ENCODE results near the gene STK17A. TPM values are rescaled to one million over a fixed set of nuclear protein-coding genes. Genes with fewer than 3 reads are reported as not detected.

The STK17A gene
- total and polyA plus RNA-seq, 2 of the 8 experiments (the other 6 are each of a cell fraction or from before 2014, with no cell fraction given), result 2.2 to 12.2 TPM

DNA sequence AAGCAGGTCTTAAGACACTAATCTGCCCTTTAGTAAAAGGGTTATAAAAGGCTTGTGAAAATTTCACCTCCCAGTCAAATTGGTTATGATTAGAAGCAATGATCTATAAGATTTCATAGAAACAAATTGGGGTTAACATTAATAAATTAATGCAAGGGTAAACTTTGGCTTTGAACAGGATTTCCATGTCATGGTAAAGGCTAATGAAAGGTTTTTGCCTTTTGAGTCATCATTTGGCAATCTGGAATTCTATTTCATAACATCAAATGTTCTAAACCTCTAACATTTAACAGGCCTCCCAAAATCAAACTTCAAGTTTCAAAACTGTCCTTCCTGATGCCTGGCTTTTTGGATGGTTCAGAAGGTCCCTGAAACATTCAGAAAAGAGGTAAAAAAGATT, 84.0 kb downstream of the STK17A start:
- CTCF ChIA-PET (ENCODE audit: partially characterized antibody), result interaction anchor here (0.8 kb wide), 1 partner anchor 54 kb away, joined by 4 read pairs; no protein-coding TSS in a partner anchor
- Histone ChIP-seq H3K4me3 (ENCODE audit: extremely low read depth in 1 of 4, insufficient read depth in 2 of 4, low read depth in 3 of 4, low read length in 4 of 4) (no peak overlapping the region), H4K5ac (ENCODE audit: insufficient read length, low read depth, low read length) (no peak overlapping the region), H3K79me2 (ENCODE audit: control insufficient read depth in 1 of 2, insufficient read depth in 2 of 2, low read length in 2 of 2) (peaks cover 4 to 94% of the 10 kb centered on the region in 2 experiments; a peak in 3 of 4 replicates), H4K8ac (ENCODE audit: extremely low read depth, insufficient read depth, low read length) (no peak overlapping the region), H3K23me2 (ENCODE audit: low read depth, low read length) (no peaks in the 10 kb centered on the region), H3K18ac (ENCODE audit: extremely low read depth, low read length) (no peak overlapping the region), H3K36me3 (ENCODE audit: control insufficient read depth in 2 of 4, insufficient read depth in 4 of 4, low read length in 3 of 4) (peaks cover 0 to 5% (median 2%) of the 10 kb centered on the region in 4 experiments; a peak in 2 of 8 replicates), H2AFZ (ENCODE audit: low read length) (no peak overlapping the region), H3K27ac (ENCODE audit: low read depth, low read length) (no peak overlapping the region), H2BK12ac (ENCODE audit: low read depth, low read length) (no peak overlapping the region), H3K23ac (ENCODE audit: insufficient read length) (no peak overlapping the region), H3K56ac (replicated peaks; ENCODE audit: insufficient read length, low read depth, low read length) (no peak overlapping the region), H2BK15ac (ENCODE audit: low read length) (no peak overlapping the region), H2BK120ac (replicated peaks; ENCODE audit: low read depth, low read length) (no peak overlapping the region), H3K4ac (replicated peaks; ENCODE audit: insufficient read length, low read depth, low read length) (no peak overlapping the region), H3K4me1 (replicated peaks in 1 of 4; ENCODE audit: control insufficient read depth in 3 of 4, insufficient read depth in 4 of 4, low read length in 3 of 4) (no peaks in the 10 kb centered on the region; a peak in 2 of 7 replicates), H3K27me3 (replicated peaks in 1 of 4; ENCODE audit: control insufficient read depth in 3 of 4, extremely low read depth in 1 of 4, insufficient read depth in 3 of 4, low read length in 3 of 4) (no peaks in the 10 kb centered on the region), H3K14ac (ENCODE audit: insufficient read length) (no peak overlapping the region), H3K79me1 (ENCODE audit: low read depth, low read length) (peaks cover 2% of the 10 kb centered on the region; the same call in 1 of the 2 replicates), H2BK5ac (ENCODE audit: low read depth, low read length) (no peak overlapping the region), H3K9ac (replicated peaks in 1 of 4; ENCODE audit: extremely low read depth in 1 of 4, low read depth in 3 of 4, low read length in 3 of 4) (no peak overlapping the region), H2BK20ac (ENCODE audit: low read length) (no peak overlapping the region), H4K91ac (replicated peaks; ENCODE audit: insufficient read length, low read length) (no peak overlapping the region), H3K9me3 (ENCODE audit: insufficient read depth in 2 of 2, low read depth in 1 of 2, low read length in 1 of 2) (peaks cover 0 to 9% of the 10 kb centered on the region in 2 experiments; a peak in 1 of 4 replicates), H3K4me2 (ENCODE audit: insufficient read depth in 1 of 2, low read depth in 2 of 2, low read length in 2 of 2) (no peak overlapping the region), H2AK5ac (ENCODE audit: low read depth, low read length) (no peak overlapping the region), H4K20me1 (replicated peaks in 1 of 2; ENCODE audit: control insufficient read depth in 1 of 2, insufficient read depth in 2 of 2, low read length in 2 of 2) (peaks cover 0 to 3% of the 10 kb centered on the region in 2 experiments)
- FAIRE-seq (no peak), DNase-seq (ENCODE audit: low read depth in 1 of 2, low spot score in 2 of 2) (no peak)
- POLR2A ChIA-PET (ENCODE audit: partially characterized antibody), result no interaction called here
- no peak for TF ChIP-seq CTBP2 (IDR thresholded peaks at IDR 0.05; ENCODE audit: borderline replicate concordance, insufficient read depth, insufficient read length, low read length)
- no peak for TF ChIP-seq TCF12 (IDR thresholded peaks at IDR 0.05; ENCODE audit: low read depth, low read length)
- TF ChIP-seq FOSL1 (IDR thresholded peaks at IDR 0.05; ENCODE audit: insufficient read depth, low read depth, low read length), result no peak
- TF ChIP-seq RNF2 (IDR thresholded peaks at IDR 0.05; ENCODE audit: borderline replicate concordance, low read depth, low read length, missing control alignments, poor library complexity, severe bottlenecking), result no peak
- no peak for TF ChIP-seq SUZ12 (IDR thresholded peaks at IDR 0.05; ENCODE audit: low read length)
- no peak for TF ChIP-seq TAF7 (optimal IDR thresholded peaks at IDR 0.05; ENCODE audit: borderline replicate concordance, low read depth, low read length)
